Measurements from ENCODE around the gene ASCC3.

GRCh38 chr6:100467129-100468015, 413.8 kb downstream of the ASCC3 start:
- TF ChIP-seq EZH2 (IDR thresholded peaks at IDR 0.05; ENCODE audit: borderline replicate concordance, insufficient read depth, low read depth, low read length, poor library complexity, severe bottlenecking) (no peak), CTCF (IDR thresholded peaks at IDR 0.05) (no peak)
